AG10803 (cell line): Measurements from ENCODE around the gene NRG3.
"Not testable (repeated sequence)": the region's sequence is repeated elsewhere in the genome, so short reads cannot be mapped to it uniquely, and the experiment has no call there.

ENCODE experiments used
- DNase-seq: peaks from one replicate; pipeline ENCODE4 v3.0.0; 2010; ENCODE audit warnings: low read depth
- H3K4me3 ChIP-seq: 2 replicates; pipeline ENCODE4 v1.5.1; 2011; ENCODE audit warnings: mild to moderate bottlenecking, low read length, control low read depth
- TF ChIP-seq, protein P1 (sequence below): conservative IDR thresholded peaks from 2 replicates; pipeline ENCODE4 v1.5.1; 2011; ENCODE audit warnings: mild to moderate bottlenecking, low read length, control low read depth, inconsistent platforms

NRG3 gene

GRCh38 chr10:82027711-82028110 is 152.7 kb downstream of the NRG3 start:
- H3K4me3 ChIP-seq: no peak overlapping the region
- no peak for DNase-seq
- TF ChIP-seq, protein P1, sequence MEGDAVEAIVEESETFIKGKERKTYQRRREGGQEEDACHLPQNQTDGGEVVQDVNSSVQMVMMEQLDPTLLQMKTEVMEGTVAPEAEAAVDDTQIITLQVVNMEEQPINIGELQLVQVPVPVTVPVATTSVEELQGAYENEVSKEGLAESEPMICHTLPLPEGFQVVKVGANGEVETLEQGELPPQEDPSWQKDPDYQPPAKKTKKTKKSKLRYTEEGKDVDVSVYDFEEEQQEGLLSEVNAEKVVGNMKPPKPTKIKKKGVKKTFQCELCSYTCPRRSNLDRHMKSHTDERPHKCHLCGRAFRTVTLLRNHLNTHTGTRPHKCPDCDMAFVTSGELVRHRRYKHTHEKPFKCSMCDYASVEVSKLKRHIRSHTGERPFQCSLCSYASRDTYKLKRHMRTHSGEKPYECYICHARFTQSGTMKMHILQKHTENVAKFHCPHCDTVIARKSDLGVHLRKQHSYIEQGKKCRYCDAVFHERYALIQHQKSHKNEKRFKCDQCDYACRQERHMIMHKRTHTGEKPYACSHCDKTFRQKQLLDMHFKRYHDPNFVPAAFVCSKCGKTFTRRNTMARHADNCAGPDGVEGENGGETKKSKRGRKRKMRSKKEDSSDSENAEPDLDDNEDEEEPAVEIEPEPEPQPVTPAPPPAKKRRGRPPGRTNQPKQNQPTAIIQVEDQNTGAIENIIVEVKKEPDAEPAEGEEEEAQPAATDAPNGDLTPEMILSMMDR: no peak

DNA sequence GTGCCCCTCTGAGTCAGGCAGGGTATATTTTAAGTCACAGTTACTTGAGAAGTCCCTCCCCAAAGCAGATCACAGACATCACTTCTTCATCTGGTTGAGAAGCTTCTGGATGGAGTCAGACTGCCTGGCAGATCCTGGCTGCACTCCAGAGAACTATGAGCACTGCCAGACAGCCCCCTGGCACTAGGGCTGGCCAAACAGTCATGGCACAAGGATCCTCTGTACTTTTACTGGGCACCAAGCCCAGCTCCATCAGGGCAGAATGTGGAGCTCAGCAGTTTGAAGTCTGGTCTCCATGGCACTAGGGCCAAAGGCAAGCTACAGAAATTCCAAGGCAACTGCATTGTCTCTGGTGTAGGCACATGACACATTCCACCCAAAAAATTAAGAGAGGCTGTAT is 162.1 kb downstream of the NRG3 start:
- no peak overlapping the region for H3K4me3 ChIP-seq
- TF ChIP-seq, protein P1: no peak
- DNase-seq: no peak

DNA sequence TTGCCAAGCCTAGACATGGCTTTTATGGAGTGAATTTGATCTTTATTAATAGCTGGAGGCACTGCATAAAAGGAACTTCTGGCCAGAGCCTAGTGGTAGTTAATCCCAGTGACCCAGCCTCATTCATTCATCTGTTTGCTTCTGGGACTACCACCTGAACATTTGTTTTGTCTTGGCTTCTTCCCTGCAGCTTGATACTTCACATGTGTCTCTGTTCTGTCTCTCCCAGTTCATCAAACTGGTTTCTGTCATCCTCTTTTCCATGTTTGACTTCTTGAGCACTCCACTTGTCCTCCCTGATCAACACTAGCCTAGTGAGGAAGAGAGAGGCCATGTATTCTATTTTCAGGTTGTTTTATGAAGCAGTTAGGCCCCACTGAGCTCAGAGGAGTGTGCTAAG is 163.6 kb downstream of the NRG3 start:
- TF ChIP-seq, protein P1: no peak
- H3K4me3 ChIP-seq: no peak overlapping the region
- no peak for DNase-seq

DNA sequence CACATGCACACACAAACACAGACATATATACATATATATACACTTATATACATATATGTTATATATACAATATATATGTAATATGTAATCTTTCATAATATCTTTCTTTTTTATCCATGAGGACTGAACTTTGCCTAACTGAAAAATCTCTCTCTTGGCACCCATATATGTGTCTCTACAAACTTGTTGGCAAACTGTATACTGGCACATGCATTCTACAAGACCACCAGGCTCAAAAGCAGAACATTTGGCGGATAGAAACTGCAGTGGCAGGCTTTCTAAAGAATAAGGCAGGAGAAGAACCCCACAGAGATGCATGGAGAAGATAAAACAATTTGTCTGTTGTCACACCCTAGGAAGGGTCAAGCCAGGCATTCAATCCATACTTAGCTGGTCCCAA is 165.3 kb downstream of the NRG3 start:
- TF ChIP-seq, protein P1: no peak
- H3K4me3 ChIP-seq: no peak overlapping the region
- no peak for DNase-seq

DNA sequence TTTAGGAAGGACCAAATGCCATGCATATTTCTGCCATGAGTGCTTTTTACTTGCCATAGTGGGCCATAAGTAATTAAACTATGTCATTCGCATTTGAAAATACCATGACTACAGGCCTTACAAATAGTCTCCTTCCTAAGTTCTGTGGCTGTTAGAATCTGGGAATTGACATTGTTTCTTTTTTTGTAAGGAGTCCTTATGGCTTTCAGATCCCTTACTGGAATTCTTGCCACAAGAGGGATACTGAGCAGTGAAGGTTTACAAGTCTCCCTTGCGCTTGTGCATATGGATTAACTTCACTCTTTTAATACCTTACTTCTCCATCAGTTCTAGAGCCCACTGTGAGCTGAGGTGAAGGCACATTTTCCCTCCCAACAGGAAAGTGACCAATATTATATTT is 166.0 kb downstream of the NRG3 start:
- TF ChIP-seq, protein P1: no peak
- no peak for DNase-seq
- no peak overlapping the region for H3K4me3 ChIP-seq

DNA sequence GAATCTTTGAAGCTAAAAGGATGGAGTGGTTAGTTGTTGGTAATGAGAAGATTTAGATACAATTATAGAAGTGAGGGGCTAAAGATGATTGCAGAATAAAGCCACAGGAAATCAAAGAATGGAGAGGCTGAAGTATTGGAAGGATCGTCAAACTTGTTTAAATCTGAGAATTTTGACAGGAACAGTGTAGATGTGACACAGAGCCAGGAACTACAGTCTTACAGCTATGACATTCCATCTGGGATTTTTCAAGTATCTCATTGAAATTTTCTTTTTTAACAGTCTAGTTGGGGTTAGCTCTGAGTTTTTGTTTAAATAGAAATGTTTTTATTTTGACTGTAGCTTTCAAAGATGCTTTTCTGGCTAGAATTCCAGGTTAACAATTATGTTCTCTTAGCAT is 181.4 kb downstream of the NRG3 start:
- H3K4me3 ChIP-seq: no peak overlapping the region
- DNase-seq: no peak
- TF ChIP-seq, protein P1: no peak

GRCh38 chr10:82067192-82067591 is 192.2 kb downstream of the NRG3 start:
- not testable (repeated sequence) for DNase-seq, H3K4me3 ChIP-seq

DNA sequence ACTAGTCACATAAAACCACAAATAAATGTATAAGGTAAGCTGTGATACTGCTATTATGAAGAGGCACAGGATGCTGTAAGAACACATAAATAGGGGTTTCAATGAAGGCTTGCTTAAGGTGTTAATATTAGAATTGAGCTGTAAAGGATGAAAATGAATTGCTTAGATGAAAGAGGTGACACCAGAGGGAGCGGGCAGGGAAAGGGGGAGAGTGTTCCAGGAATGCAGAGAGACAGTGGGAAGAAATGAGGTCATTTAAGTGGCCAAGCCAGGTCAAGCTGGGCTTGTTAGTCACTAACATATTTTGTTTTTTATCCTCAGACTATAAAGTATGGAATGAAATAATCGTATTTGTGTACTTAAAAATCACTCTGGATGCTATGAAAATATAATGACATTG is 193.5 kb downstream of the NRG3 start:
- TF ChIP-seq, protein P1: no peak
- no peak for DNase-seq
- H3K4me3 ChIP-seq: no peak overlapping the region
